ENCODE measurements around the gene CD3G. TPM values are rescaled to one million over a fixed set of nuclear protein-coding genes. Genes with fewer than 3 reads are reported as not detected.

CD3G gene
- total and polyA plus RNA-seq, 11 donors: 0.10 to 4.3 (median 0.40) TPM; not detected in 4

DNA sequence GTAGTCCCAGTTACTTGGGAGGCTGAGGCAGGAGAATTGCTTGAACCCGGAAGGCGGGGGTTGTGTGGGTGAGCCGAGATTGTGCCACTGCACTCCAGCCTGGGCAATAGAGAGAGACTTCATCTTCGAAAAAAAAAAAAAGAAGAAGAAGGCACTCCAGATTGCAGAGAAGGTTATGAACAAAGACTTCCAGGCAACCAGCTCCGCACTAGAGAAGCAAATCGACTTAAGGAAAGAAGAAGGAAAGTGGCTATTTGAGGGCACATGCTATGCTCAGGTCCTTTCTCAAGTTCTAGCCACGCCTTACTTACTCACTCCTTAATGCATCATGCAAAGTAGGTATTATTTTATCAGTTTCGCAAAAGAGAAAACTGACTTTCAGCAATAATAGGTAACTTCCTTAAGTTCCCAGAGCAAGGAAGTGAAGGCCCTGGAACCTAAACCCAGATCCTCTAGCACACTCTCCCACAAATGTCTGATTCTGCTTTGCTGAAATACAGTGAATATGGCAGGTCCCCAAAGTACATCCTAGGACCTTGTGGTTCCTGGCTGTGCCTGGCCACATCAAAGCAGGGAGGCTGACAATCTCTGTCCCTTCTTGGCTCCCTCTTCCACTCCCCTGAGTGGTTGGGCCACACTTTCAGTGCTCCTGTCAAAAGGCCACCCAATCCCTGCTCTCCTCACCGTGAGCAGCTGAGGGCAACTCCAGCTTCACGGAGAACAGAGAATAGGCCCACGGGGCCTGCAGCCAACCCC is 25.4 kb upstream of the CD3G start:
- Histone ChIP-seq H3K9me3 (no peaks in the 10 kb centered on the region), H3K27ac (peak overlapping the region in 1 of 12 donors; percentile 87), H3K27me3 (peaks cover 0 to 11% (median 0%) of the 10 kb centered on the region in 9 donors), H3K4me1 (peaks cover 0 to 67% (median 12%) of the 10 kb centered on the region in 12 donors), H3K4me3 (no peak overlapping the region), H3K36me3 (no peaks in the 10 kb centered on the region)
- intact Hi-C loops (cut with DNase I): no loop called here
- WGBS, 4 donors: 88 to 93% (median 92%) methylated on average over 11 of the region's 11 CpGs
- TF ChIP-seq POLR2A (IDR thresholded peaks at IDR 0.05): no peak
- TF ChIP-seq, protein P1, sequence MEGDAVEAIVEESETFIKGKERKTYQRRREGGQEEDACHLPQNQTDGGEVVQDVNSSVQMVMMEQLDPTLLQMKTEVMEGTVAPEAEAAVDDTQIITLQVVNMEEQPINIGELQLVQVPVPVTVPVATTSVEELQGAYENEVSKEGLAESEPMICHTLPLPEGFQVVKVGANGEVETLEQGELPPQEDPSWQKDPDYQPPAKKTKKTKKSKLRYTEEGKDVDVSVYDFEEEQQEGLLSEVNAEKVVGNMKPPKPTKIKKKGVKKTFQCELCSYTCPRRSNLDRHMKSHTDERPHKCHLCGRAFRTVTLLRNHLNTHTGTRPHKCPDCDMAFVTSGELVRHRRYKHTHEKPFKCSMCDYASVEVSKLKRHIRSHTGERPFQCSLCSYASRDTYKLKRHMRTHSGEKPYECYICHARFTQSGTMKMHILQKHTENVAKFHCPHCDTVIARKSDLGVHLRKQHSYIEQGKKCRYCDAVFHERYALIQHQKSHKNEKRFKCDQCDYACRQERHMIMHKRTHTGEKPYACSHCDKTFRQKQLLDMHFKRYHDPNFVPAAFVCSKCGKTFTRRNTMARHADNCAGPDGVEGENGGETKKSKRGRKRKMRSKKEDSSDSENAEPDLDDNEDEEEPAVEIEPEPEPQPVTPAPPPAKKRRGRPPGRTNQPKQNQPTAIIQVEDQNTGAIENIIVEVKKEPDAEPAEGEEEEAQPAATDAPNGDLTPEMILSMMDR (IDR thresholded peaks at IDR 0.05): no peak
- ATAC-seq (no peak), DNase-seq (no peak)

DNA sequence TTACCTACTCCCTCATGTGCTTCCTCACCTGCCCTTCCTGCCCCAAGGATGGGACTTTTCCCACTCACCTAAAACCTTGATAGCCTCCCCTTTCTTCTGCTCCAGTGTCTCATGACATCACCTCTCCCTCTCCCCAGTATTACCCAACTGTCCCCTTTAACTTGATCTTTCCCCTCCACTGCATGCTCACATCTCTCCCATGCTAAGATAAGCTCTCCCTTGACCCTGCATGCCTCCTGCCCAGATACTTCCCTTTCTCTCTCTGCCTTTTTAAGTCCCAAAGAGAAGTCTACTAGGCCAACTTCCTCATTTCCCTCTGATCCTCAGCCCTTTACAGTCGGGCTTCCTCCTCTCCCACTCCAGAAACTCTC is 24.8 kb upstream of the CD3G start:
- DNase-seq (no peak), ATAC-seq (peak in 1 of 4 donors; percentile 35)
- H3K27ac ChIP-seq: peak overlapping the region in 1 of 12 donors; percentile 87
- TF ChIP-seq POLR2A (IDR thresholded peaks at IDR 0.05): no peak
- TF ChIP-seq, protein P1 (IDR thresholded peaks at IDR 0.05): no peak
- H3K4me1 ChIP-seq: peaks cover 0 to 67% (median 12%) of the 10 kb centered on the region in 12 donors
- no peak overlapping the region for H3K4me3 ChIP-seq
- no peaks in the 10 kb centered on the region for H3K36me3 ChIP-seq
- H3K27me3 ChIP-seq: peaks cover 0 to 8% (median 0%) of the 10 kb centered on the region in 9 donors
- H3K9me3 ChIP-seq: no peaks in the 10 kb centered on the region
- intact Hi-C loops (cut with DNase I): no loop called here
- 45 to 66% (median 56%) methylated on average over 1 of the region's 1 CpG for WGBS, 4 donors

DNA sequence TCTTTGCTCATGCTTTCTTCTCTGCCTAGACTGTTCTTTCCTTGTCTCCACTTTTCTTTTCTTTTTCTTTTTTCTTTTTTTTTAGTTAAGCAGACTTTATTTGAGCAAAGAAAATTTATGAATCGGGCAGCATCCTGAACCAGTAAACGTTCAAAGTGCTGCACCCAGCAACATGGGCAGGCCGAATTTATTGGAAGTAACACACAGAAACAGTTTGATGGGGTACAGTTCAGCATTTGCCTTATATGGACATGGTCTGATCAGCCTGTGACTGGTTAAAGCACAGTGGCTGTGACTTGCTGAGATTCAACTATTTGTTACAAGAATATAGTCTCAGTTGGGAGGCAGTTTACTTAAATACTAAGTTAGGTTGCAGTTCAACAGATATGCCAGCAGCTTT is 23.6 kb upstream of the CD3G start:
- intact Hi-C loops (cut with DNase I): no loop called here
- no peaks in the 10 kb centered on the region for H3K9me3 ChIP-seq
- peaks cover 0 to 4% (median 0%) of the 10 kb centered on the region in 9 donors for H3K27me3 ChIP-seq
- no peak for TF ChIP-seq POLR2A (IDR thresholded peaks at IDR 0.05)
- TF ChIP-seq, protein P1 (IDR thresholded peaks at IDR 0.05): no peak
- no peaks in the 10 kb centered on the region for H3K36me3 ChIP-seq
- H3K27ac ChIP-seq: no peak overlapping the region
- WGBS, 4 donors: 89 to 96% (median 92%) methylated on average over 3 of the region's 3 CpGs
- no peak overlapping the region for H3K4me3 ChIP-seq
- DNase-seq (no peak), ATAC-seq (no peak)
- peaks cover 0 to 61% (median 7%) of the 10 kb centered on the region in 12 donors for H3K4me1 ChIP-seq

DNA sequence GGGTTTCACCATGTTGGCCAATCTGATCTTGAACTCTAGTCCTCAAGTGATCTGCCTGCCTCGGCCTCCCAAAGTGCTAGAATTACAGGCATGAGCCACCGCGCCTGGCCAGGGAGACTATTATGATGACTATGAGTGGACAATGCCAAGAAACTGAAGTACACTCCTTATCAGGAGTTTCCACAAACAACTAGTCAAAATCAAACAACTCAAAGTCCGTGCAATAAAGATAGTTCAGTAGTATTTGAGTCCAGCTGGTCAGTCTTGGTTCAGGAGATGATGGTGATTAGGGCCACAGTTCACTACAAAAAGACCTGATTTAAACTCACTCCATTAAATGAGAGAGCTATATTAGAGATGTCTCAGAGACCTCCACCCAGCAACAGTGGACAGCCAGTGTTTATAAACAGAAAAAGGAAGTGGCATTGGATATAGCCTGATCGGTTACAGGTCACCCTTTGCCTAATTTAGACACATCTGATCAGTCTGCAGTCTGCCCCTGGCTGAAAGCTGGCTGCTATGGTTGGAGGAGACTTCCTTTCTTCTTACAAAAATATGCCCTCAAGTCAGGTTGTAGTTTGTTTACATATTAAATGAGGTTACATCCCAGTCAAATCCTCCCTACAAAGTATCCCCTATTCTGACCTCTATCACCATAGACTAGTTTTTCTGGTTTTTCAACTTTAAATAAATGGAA is 22.6 kb upstream of the CD3G start:
- intact Hi-C loops (cut with DNase I): no loop called here
- no peaks in the 10 kb centered on the region for H3K36me3 ChIP-seq
- 62 to 76% (median 70%) methylated on average over 5 of the region's 5 CpGs for WGBS, 4 donors
- no peak overlapping the region for H3K27ac ChIP-seq
- DNase-seq (no peak), ATAC-seq (no peak)
- TF ChIP-seq POLR2A (IDR thresholded peaks at IDR 0.05): no peak
- TF ChIP-seq, protein P1 (IDR thresholded peaks at IDR 0.05): no peak
- H3K4me3 ChIP-seq: no peak overlapping the region
- H3K4me1 ChIP-seq: peaks cover 0 to 51% (median 4%) of the 10 kb centered on the region in 12 donors
- H3K27me3 ChIP-seq: peaks cover 0 to 4% (median 0%) of the 10 kb centered on the region in 9 donors
- no peaks in the 10 kb centered on the region for H3K9me3 ChIP-seq

Data from heart left ventricle (tissue), 16 donors.